ENCODE data around the gene MED26. TPM values are rescaled to one million over a fixed set of nuclear protein-coding genes. Genes with fewer than 3 reads are reported as not detected.

The MED26 gene
- total and polyA plus RNA-seq, 9 of the 15 experiments (the other 6 are each of a cell fraction or from before 2014, with no cell fraction given), result 0.71 to 15.1 (median 6.2) TPM

GRCh38 chr19:16562608-16563025, 65.4 kb downstream of the MED26 start (continued):
- no peak for TF ChIP-seq TAF1 (IDR thresholded peaks at IDR 0.05; ENCODE audit: control insufficient read depth, extremely low read depth, insufficient read depth, low read length, severe bottlenecking)
- peak; percentile 34; the same call in 1 of the 2 replicates for TF ChIP-seq NCOR1 (IDR thresholded peaks at IDR 0.05)
- TF ChIP-seq DMBX1 (CRISPR knock-in tag; IDR thresholded peaks at IDR 0.05; ENCODE audit: borderline replicate concordance), result peak; percentile 80
- TF ChIP-seq U2AF1 (optimal IDR thresholded peaks at IDR 0.05; ENCODE audit: low read depth, low read length), result no peak
- no peak for TF ChIP-seq TAF7 (tag; IDR thresholded peaks at IDR 0.05)
- peak; percentile 63 for TF ChIP-seq JUND (IDR thresholded peaks at IDR 0.05; ENCODE audit: borderline replicate concordance, low read depth, low read length)
- peak; percentile 46; the same call in 2 of the 3 replicates for TF ChIP-seq JUND (tag; IDR thresholded peaks at IDR 0.05; ENCODE audit: borderline replicate concordance, low read depth, low read length)
- TF ChIP-seq ATF3 (IDR thresholded peaks at IDR 0.05), result peak; percentile 39
- TF ChIP-seq ATF3 (CRISPR knock-in tag; conservative IDR thresholded peaks at IDR 0.05), result no peak
- TF ChIP-seq MTA3 (IDR thresholded peaks at IDR 0.05; ENCODE audit: borderline replicate concordance), result no peak
- no peak for TF ChIP-seq ZNF79 (CRISPR knock-in tag; IDR thresholded peaks at IDR 0.05; ENCODE audit: low read depth)
- no peak for TF ChIP-seq CBX5 (IDR thresholded peaks at IDR 0.05; ENCODE audit: borderline replicate concordance, low read depth)
- no peak for TF ChIP-seq DACH1 (IDR thresholded peaks at IDR 0.05; ENCODE audit: partially characterized antibody)
- peak; percentile 36; the same call in 1 of the 2 replicates for TF ChIP-seq MAFF (IDR thresholded peaks at IDR 0.05; ENCODE audit: low read length)
- no peak for TF ChIP-seq ZNF551 (CRISPR knock-in tag; IDR thresholded peaks at IDR 0.05)
- TF ChIP-seq SLC30A9 (CRISPR knock-in tag; IDR thresholded peaks at IDR 0.05), result no peak
- TF ChIP-seq EHMT2 (IDR thresholded peaks at IDR 0.05), result no peak
- TF ChIP-seq ARID1B (IDR thresholded peaks at IDR 0.05), result peak; percentile 87
- peak; percentile 24; the same call in 1 of the 2 replicates for TF ChIP-seq TFAP4 (CRISPR knock-in tag; IDR thresholded peaks at IDR 0.05; ENCODE audit: borderline replicate concordance)
- no peak for TF ChIP-seq POLR2AphosphoS2 (IDR thresholded peaks at IDR 0.05; ENCODE audit: low read length)
- TF ChIP-seq ZNF316 (IDR thresholded peaks at IDR 0.05), result peak; percentile 60; the same call in 1 of the 2 replicates
- TF ChIP-seq LEF1 (IDR thresholded peaks at IDR 0.05), result no peak
- TF ChIP-seq EP400 (IDR thresholded peaks at IDR 0.05), result 0 out of 2 replicates have a peak, but pooled peaks have one; percentile 11
- peak; percentile 50; the same call in 1 of the 2 replicates for TF ChIP-seq SMARCC2 (IDR thresholded peaks at IDR 0.05; ENCODE audit: low read depth)
- TF ChIP-seq MEF2D (tag; conservative IDR thresholded peaks at IDR 0.05; ENCODE audit: low read depth), result no peak
- TF ChIP-seq E2F6 (IDR thresholded peaks at IDR 0.05; ENCODE audit: borderline replicate concordance in 1 of 2, extremely low read depth in 1 of 2, insufficient read depth in 1 of 2, insufficient read length in 1 of 2, low read depth in 1 of 2, low read length in 1 of 2, poor library complexity in 1 of 2, severe bottlenecking in 1 of 2), result peak in 1 of 2 experiments; percentile 24
- peak; percentile 91 for TF ChIP-seq DPF2 (IDR thresholded peaks at IDR 0.05)
- TF ChIP-seq MEF2A (IDR thresholded peaks at IDR 0.05; ENCODE audit: control insufficient read depth, low read depth, low read length), result 0 out of 2 replicates have a peak, but pooled peaks have one; percentile 21
- no peak for TF ChIP-seq SIN3B (IDR thresholded peaks at IDR 0.05; ENCODE audit: low read depth)
- no peak for TF ChIP-seq PTRF (tag; IDR thresholded peaks at IDR 0.05)

All from K562 (cell line).